GM03348 (cell line): ENCODE data around the gene RPL10.

Experiments
- DNase-seq: peaks from one replicate; pipeline ENCODE4 v3.0.0; 2012; ENCODE audit warnings: low spot score

RPL10 gene

GRCh38 chrX:154397888-154398667 lies at the start of gene RPL10:
TSS of gene RPL10 (plus strand) at chrX:154398377. CDS start at chrX:154398520, 143 bp downstream.
- DNase-seq = peak; percentile 94

GRCh38 chrX:154348646-154349358 lies 49.4 kb upstream of the RPL10 start:
- DNase-seq = no peak

GRCh38 chrX:154349359-154349935 lies 48.7 kb upstream of the RPL10 start:
- no peak for DNase-seq

GRCh38 chrX:154349979-154350378 lies 48.2 kb upstream of the RPL10 start:
- no peak for DNase-seq

GRCh38 chrX:154350429-154351182 lies 47.6 kb upstream of the RPL10 start:
- DNase-seq = no peak

GRCh38 chrX:154351183-154352011 lies 46.8 kb upstream of the RPL10 start:
- DNase-seq = no peak

GRCh38 chrX:154352012-154352401 lies 46.2 kb upstream of the RPL10 start:
- no peak for DNase-seq

GRCh38 chrX:154352466-154352865 lies 45.7 kb upstream of the RPL10 start:
- DNase-seq = no peak

- no peak for DNase-seq
These were observed 44.9 kb upstream of the RPL10 start for GRCh38 chrX:154353172-154353843.

- DNase-seq = no peak
These were observed 44.2 kb upstream of the RPL10 start for GRCh38 chrX:154354013-154354412.

GRCh38 chrX:154354516-154354915 lies 43.7 kb upstream of the RPL10 start:
- no peak for DNase-seq

- no peak for DNase-seq
These were observed 42.9 kb upstream of the RPL10 start for GRCh38 chrX:154355094-154355775.

- DNase-seq = no peak
These were observed 42.4 kb upstream of the RPL10 start for GRCh38 chrX:154355776-154356140.

GRCh38 chrX:154356596-154356995 lies 41.6 kb upstream of the RPL10 start:
- DNase-seq = no peak

- no peak for DNase-seq
These were observed 41.0 kb upstream of the RPL10 start for GRCh38 chrX:154357205-154357604.

GRCh38 chrX:154358011-154358410 lies 40.2 kb upstream of the RPL10 start:
- DNase-seq = no peak

- no peak for DNase-seq
These were observed 39.3 kb upstream of the RPL10 start for GRCh38 chrX:154358829-154359228.

- DNase-seq = no peak
These were observed 38.6 kb upstream of the RPL10 start for GRCh38 chrX:154359362-154360154.

- no peak for DNase-seq
These were observed 37.9 kb upstream of the RPL10 start for GRCh38 chrX:154360155-154360713.
